Parathyroid adenoma (tissue), 2 donors: ENCODE results near the gene ARHGAP32.

ENCODE experiments used
- H2AFZ ChIP-seq: fragments of 300-600 bp; sonication (generic); one replicate; pipeline ENCODE4 v1.7.0; 2017; ENCODE audit warnings: antibody characterized with exemption, mild to moderate bottlenecking
- H3K27ac ChIP-seq: fragments of 300-600 bp; sonication (generic); one replicate; pipeline ENCODE4 v1.7.0; 2017
- H3K27me3 ChIP-seq: fragments of 300-600 bp; sonication (generic); one replicate; pipeline ENCODE4 v1.7.0; 2017; ENCODE audit warnings: low read length; ENCODE audit not compliant: control insufficient read depth, insufficient read depth
- H3K36me3 ChIP-seq: fragments of 300-600 bp; sonication (generic); one replicate; pipeline ENCODE4 v1.7.0; 2017; ENCODE audit warnings: low read length; ENCODE audit not compliant: control insufficient read depth, insufficient read depth
- H3K4me1 ChIP-seq: fragments of 300-600 bp; sonication (generic); one replicate; pipeline ENCODE4 v1.7.0; 2017; ENCODE audit warnings: control low read depth
- H3K4me2 ChIP-seq: fragments of 300-600 bp; sonication (generic); one replicate; pipeline ENCODE4 v1.7.0; 2017; ENCODE audit warnings: low read length
- H3K4me3 ChIP-seq: fragments of 300-600 bp; sonication (generic); one replicate; pipeline ENCODE4 v1.7.0; 2017; ENCODE audit warnings: low read depth, low read length
- H3K79me2 ChIP-seq: fragments of 300-600 bp; sonication (generic); one replicate; pipeline ENCODE4 v1.7.0; 2017; ENCODE audit warnings: control low read depth
- H3K9ac ChIP-seq: fragments of 300-600 bp; sonication (generic); one replicate; pipeline ENCODE4 v1.7.0; 2017; ENCODE audit warnings: mild to moderate bottlenecking
- H3K9me3 ChIP-seq: fragments of 300-600 bp; sonication (generic); one replicate; pipeline ENCODE4 v1.7.0; 2017; ENCODE audit warnings: low read length; ENCODE audit not compliant: control insufficient read depth
- TF ChIP-seq, protein P1 (sequence below): fragments of 300-600 bp; sonication (generic); IDR thresholded peaks from one replicate; pipeline ENCODE4 v1.7.0; 2017; ENCODE audit warnings: antibody characterized with exemption, mild to moderate bottlenecking
- donor health status: primary hyperparathyroidism.

Gene ARHGAP32

DNA sequence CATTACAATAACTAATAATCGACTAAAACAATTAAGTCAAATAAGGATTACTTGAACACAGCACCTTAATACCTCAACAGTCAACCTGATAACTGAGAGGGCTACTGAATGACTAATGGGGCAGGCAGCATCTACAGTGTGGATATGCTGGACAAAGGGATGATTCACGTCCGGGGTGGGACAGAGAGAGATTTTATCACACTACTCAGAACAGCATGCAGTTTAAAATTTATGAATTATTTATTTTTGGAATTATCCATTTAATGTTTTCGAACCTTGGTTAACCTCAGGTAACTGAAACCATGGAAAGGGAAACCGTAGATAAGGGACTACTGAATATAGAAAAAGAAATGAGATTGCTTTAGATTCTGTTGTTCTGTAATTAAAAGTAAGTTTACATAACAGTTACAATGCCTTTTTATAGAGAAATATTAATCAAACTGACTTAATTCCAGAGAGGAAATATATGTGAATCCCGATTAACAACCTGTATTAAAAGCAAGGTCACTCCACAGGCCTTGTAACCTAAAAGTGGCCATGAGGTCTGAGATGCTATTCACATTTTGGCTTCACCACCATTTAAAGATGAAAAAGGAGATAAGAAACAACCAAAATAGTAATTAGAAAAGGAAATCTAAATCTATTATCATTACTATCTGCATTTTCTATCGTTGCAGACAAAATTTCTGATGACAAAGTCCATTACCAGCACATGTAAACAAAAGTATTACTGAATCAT is 130.5 kb downstream of the ARHGAP32 start:
- Histone ChIP-seq H3K27me3 (no peaks in the 10 kb centered on the region), H3K27ac (no peak overlapping the region), H3K4me1 (no peaks in the 10 kb centered on the region), H3K79me2 (no peaks in the 10 kb centered on the region), H3K4me2 (no peak overlapping the region), H3K9me3 (no peaks in the 10 kb centered on the region), H3K9ac (no peak overlapping the region), H3K4me3 (no peak overlapping the region), H2AFZ (no peak overlapping the region), H3K36me3 (no peaks in the 10 kb centered on the region)
- TF ChIP-seq, protein P1, sequence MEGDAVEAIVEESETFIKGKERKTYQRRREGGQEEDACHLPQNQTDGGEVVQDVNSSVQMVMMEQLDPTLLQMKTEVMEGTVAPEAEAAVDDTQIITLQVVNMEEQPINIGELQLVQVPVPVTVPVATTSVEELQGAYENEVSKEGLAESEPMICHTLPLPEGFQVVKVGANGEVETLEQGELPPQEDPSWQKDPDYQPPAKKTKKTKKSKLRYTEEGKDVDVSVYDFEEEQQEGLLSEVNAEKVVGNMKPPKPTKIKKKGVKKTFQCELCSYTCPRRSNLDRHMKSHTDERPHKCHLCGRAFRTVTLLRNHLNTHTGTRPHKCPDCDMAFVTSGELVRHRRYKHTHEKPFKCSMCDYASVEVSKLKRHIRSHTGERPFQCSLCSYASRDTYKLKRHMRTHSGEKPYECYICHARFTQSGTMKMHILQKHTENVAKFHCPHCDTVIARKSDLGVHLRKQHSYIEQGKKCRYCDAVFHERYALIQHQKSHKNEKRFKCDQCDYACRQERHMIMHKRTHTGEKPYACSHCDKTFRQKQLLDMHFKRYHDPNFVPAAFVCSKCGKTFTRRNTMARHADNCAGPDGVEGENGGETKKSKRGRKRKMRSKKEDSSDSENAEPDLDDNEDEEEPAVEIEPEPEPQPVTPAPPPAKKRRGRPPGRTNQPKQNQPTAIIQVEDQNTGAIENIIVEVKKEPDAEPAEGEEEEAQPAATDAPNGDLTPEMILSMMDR, result no peak

DNA sequence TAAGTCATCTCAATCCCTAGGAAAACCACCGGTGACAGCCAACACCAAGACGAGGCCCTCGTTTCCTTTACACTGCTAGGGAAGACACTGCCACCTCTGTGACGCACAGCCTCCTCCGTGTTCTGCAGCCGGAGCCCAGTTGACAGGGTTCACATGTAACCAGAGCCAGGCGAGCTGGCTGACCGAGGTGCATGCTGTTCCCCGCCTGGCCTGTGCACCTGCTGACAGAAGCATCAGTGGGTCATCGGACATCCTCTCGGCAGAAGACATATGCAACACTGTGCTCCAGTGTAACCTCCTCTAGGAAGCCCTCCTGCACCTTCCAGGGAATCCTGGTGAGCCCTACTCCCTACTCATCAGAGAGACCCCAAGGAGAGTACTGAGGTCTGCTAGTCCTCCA is 135.2 kb downstream of the ARHGAP32 start:
- TF ChIP-seq, protein P1, result no peak
- Histone ChIP-seq H2AFZ (no peak overlapping the region), H3K4me3 (no peak overlapping the region), H3K27me3 (no peaks in the 10 kb centered on the region), H3K9ac (no peak overlapping the region), H3K4me2 (no peak overlapping the region), H3K4me1 (no peaks in the 10 kb centered on the region), H3K36me3 (no peaks in the 10 kb centered on the region), H3K9me3 (no peaks in the 10 kb centered on the region), H3K79me2 (no peaks in the 10 kb centered on the region), H3K27ac (no peak overlapping the region)

DNA sequence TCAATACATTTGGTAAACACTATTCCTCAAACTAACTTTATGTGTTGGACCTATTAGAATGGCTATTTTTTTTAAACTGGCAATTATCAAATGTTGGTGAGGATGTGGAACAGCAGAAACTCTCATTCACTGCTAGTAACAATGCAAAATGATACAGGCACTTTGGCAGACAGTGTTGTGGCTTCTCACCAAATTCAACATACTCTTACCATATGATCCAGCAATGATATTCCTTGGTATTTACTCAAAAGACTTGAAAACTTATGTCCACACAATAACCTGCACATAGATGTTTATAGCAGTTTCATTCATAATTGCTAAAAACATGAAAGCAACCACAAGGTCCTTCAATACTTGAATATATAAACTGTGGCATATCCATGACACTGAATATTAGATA is 136.9 kb downstream of the ARHGAP32 start:
- Histone ChIP-seq H3K4me1 (no peaks in the 10 kb centered on the region), H3K9ac (no peak overlapping the region), H3K27ac (no peak overlapping the region), H2AFZ (no peak overlapping the region), H3K9me3 (no peaks in the 10 kb centered on the region), H3K36me3 (no peaks in the 10 kb centered on the region), H3K4me3 (no peak overlapping the region), H3K4me2 (no peak overlapping the region), H3K27me3 (no peaks in the 10 kb centered on the region), H3K79me2 (no peaks in the 10 kb centered on the region)
- TF ChIP-seq, protein P1, result no peak

DNA sequence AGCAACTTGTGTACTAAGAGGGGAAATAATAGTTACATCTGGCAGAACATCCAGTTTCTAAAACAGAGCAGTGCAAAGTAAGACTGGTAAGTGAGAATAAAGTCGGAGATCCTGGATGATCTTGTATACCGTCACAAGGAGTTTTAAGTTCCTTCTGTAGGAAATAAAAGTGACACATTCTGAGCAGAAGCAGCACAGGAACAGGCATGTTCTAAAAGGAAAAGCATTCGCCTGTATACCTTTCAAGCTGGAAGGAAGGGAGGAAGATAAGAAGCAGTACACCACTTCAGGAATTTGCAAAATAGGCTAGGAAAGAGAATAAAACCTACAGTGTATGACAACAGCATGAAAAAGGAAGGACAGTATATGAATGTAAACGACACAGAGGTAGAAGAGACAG is 143.2 kb downstream of the ARHGAP32 start:
- H3K9me3 ChIP-seq, result no peaks in the 10 kb centered on the region
- no peaks in the 10 kb centered on the region for H3K4me1 ChIP-seq
- no peaks in the 10 kb centered on the region for H3K36me3 ChIP-seq
- no peaks in the 10 kb centered on the region for H3K79me2 ChIP-seq
- H2AFZ ChIP-seq, result no peak overlapping the region
- H3K27ac ChIP-seq, result no peak overlapping the region
- H3K4me2 ChIP-seq, result no peak overlapping the region
- no peak overlapping the region for H3K9ac ChIP-seq
- no peak overlapping the region for H3K4me3 ChIP-seq
- TF ChIP-seq, protein P1, result no peak
- no peaks in the 10 kb centered on the region for H3K27me3 ChIP-seq

DNA sequence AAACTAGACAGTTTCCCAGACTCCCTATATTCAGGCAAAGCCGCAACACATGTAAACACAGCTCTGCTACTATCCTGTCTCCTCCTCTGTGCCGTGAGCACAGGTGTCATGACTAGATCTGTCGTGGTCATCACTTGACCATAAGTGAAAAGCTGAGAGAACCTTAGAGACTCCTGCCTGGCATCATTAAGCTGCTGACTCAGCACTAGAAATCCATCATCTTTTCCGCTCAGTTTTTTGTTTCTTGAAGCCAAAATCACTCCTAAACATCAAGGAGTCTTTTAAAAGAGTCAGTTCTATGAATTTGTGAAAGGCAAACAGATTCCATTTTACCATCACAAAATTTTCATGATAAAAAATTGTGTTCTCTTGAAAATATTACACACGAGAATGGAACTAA is 147.0 kb downstream of the ARHGAP32 start:
- Histone ChIP-seq H2AFZ (no peak overlapping the region), H3K27ac (no peak overlapping the region), H3K27me3 (no peaks in the 10 kb centered on the region), H3K79me2 (no peaks in the 10 kb centered on the region), H3K4me2 (no peak overlapping the region), H3K4me3 (no peak overlapping the region), H3K9me3 (no peaks in the 10 kb centered on the region), H3K36me3 (no peaks in the 10 kb centered on the region), H3K4me1 (no peaks in the 10 kb centered on the region), H3K9ac (no peak overlapping the region)
- TF ChIP-seq, protein P1, result no peak
